Tibial nerve (tissue), 4 donors: ENCODE measurements around the gene SLC38A5.

Experiments
- EP300 ChIP-seq, 2 donors: sonication (generic); formaldehyde crosslinking; IDR thresholded peaks; one replicate each; pipeline ENCODE4 v1.6.1; 2017; ENCODE audit warnings: antibody characterized with exemption in 2 of 2, mild to moderate bottlenecking in 1 of 2
- POLR2A ChIP-seq, 2 donors: fragments of 450-650 bp; IDR thresholded peaks; one replicate each; pipeline ENCODE4 v1.6.1; 2017; ENCODE audit warnings: antibody characterized with exemption in 2 of 2, mild to moderate bottlenecking in 2 of 2, moderate library complexity in 2 of 2
- TF ChIP-seq, protein P1 (sequence below), 5 experiments: fragments of 200-600 bp in 3 of 5; fragments of 450-650 bp in 2 of 5; sonication (generic) in 3 of 5; IDR thresholded peaks; one replicate each; pipeline ENCODE4 v1.5.1; 2016 to 2019; ENCODE audit warnings: antibody characterized with exemption in 5 of 5, mild to moderate bottlenecking in 3 of 5, moderate library complexity in 2 of 5

DNA sequence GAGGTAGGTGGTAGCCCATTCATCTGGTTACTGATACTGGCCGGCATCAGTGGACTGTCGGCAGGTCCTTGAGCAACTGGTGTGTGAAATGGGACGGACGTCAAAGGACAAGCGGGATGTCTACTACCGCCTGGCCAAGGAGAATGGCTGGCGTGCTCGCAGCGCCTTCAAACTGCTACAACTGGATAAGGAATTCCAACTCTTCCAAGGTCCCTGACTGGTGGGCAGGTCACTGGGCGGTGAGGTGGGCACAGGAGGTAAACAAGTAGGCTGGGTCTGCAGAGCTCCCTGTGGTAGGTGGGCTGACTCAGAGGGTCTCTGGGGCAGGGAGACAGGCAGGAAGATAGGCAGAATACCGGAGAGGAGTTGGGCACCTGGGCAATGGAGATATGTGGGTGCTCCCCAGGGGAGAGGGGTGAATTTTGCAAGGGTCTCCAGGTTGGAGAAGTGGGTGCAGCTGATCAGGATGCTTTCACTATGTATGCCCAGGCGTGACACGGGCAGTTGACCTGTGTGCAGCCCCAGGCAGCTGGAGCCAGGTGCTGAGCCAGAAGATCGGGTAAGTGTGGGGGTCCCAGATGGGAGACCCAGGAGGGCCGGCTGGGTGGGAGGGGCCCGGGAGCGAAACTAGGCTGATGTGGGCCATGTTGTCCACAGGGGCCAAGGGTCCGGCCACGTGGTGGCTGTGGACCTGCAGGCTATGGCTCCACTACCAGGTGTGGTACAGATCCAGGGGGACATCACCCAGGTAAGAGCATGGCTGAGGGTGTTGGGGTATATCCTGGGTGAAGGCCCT is 8.1 kb upstream of the SLC38A5 start:
- TF ChIP-seq, protein P1, sequence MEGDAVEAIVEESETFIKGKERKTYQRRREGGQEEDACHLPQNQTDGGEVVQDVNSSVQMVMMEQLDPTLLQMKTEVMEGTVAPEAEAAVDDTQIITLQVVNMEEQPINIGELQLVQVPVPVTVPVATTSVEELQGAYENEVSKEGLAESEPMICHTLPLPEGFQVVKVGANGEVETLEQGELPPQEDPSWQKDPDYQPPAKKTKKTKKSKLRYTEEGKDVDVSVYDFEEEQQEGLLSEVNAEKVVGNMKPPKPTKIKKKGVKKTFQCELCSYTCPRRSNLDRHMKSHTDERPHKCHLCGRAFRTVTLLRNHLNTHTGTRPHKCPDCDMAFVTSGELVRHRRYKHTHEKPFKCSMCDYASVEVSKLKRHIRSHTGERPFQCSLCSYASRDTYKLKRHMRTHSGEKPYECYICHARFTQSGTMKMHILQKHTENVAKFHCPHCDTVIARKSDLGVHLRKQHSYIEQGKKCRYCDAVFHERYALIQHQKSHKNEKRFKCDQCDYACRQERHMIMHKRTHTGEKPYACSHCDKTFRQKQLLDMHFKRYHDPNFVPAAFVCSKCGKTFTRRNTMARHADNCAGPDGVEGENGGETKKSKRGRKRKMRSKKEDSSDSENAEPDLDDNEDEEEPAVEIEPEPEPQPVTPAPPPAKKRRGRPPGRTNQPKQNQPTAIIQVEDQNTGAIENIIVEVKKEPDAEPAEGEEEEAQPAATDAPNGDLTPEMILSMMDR (IDR thresholded peaks at IDR 0.05): no peak
- TF ChIP-seq EP300 (IDR thresholded peaks at IDR 0.05) (no peak), POLR2A (IDR thresholded peaks at IDR 0.05) (no peak)
